BLaER1 treated with 17β-estradiol and CSF1 and Interleukin-3, amounts not matched to agents 10 nM and 100 nM (cell line): ENCODE measurements around the gene ARHGEF17.

Experiments
- H3K27ac ChIP-seq, 11 experiments: shearing (Covaris generic); formaldehyde crosslinking; 2 replicates each; pipeline ENCODE4 v1.8.1; 2022
- H3K27me3 ChIP-seq, 11 experiments: shearing (Covaris generic); formaldehyde crosslinking; 2 replicates each; pipeline ENCODE4 v1.8.1; 2022
- H3K36me3 ChIP-seq, 11 experiments: shearing (Covaris generic); formaldehyde crosslinking; 2 replicates each; pipeline ENCODE4 v1.8.1; 2022
- H3K4me1 ChIP-seq, 10 experiments: shearing (Covaris generic); formaldehyde crosslinking; 2 replicates each; pipeline ENCODE4 v1.8.1; 2022
- H3K4me2 ChIP-seq, 11 experiments: shearing (Covaris generic); formaldehyde crosslinking; 2 replicates each; pipeline ENCODE4 v1.8.1; 2022
- H3K4me3 ChIP-seq, 10 experiments: shearing (Covaris generic); formaldehyde crosslinking; 2 replicates each; pipeline ENCODE4 v1.8.1; 2022
- H3K9ac ChIP-seq, 11 experiments: shearing (Covaris generic); formaldehyde crosslinking; 2 replicates each; pipeline ENCODE4 v1.8.1; 2022
- H3K9me3 ChIP-seq, 11 experiments: shearing (Covaris generic); formaldehyde crosslinking; replicated peaks in 1 of 11; 2 replicates each; pipeline ENCODE4 v1.8.1; 2022
- H4K20me1 ChIP-seq, 11 experiments: shearing (Covaris generic); formaldehyde crosslinking; 2 replicates each; pipeline ENCODE4 v1.8.1; 2022
- Cebpa-rat ChIP-seq, 11 experiments: shearing (Covaris generic); IDR thresholded peaks; 2 replicates each; pipeline ENCODE4 v1.8.1; 2022

Gene ARHGEF17

DNA sequence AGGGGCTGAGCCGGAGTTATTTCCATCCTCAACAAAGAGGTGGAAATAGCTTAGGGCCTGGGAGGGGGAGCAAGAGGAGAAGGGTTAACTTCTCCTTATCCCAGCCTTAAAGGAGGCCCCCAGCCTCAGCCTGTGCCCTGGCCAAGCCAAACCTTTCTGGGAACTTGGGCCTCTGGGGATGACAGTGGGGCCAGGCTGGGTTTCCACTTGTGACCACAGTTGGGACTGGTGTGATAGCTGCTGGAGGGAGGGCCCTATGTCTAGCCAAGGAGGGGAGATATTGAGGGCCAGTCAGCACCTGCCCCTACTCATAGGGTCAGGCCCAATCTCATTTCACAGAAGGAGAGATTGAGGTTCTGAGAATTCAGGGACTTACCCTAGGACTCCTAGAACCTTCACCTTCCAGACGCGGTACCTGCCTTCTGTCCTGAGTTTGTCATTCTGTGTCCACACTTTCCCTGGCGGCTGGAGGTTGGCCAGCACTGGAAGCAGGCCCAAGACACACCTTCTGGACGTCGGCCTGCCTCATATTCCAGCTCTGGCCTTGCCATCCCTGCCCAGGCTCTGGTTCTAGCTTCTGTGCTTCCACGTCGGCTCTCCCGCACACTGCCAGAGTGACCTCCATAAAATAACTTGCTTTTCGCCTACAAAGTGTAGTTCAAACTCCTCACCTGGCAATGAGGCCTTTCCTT is 71.3 kb downstream of the ARHGEF17 start:
- peak overlapping the region; percentile 91 to 100 (median 99) for H3K4me3 ChIP-seq
- H3K27ac ChIP-seq, result peak overlapping the region; percentile 55 to 99 (median 95); a peak in 19 of 22 replicates
- no peak for TF ChIP-seq Cebpa-rat (IDR thresholded peaks at IDR 0.05)
- no peaks in the 10 kb centered on the region for H3K27me3 ChIP-seq
- peak overlapping the region; percentile 89 to 100 (median 96) for H3K4me2 ChIP-seq
- H3K9me3 ChIP-seq, result no peaks in the 10 kb centered on the region
- H4K20me1 ChIP-seq, result peaks cover 36 to 81% (median 73%) of the 10 kb centered on the region in 11 experiments; a peak in 21 of 22 replicates
- H3K36me3 ChIP-seq, result peaks cover 0 to 36% (median 6%) of the 10 kb centered on the region in 11 experiments; a peak in 10 of 22 replicates
- H3K4me1 ChIP-seq, result peaks cover 73 to 89% (median 87%) of the 10 kb centered on the region in 10 experiments
- H3K9ac ChIP-seq, result peak overlapping the region; percentile 94 to 99 (median 99)

DNA sequence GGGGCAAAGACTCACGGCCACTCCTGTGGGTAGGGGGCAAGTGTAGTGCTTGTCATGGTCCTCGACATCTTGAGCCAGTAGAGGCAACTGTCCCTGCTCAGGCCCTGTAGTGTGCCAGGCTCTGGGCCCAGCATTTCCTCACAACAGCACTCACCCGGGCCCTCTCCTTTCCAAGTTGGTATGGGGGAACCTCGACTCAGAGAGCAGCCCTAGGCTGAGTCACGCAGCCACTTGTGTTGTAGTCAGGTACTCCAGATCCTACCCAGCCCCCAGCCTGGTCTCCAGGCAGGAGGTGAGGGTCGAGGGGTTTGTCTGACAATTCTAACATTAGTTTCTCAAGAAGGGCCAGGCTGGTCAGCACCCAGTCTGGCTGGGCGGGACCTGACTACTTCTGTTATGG is 72.3 kb downstream of the ARHGEF17 start:
- peak overlapping the region; percentile 60 to 99 (median 99); a peak in 21 of 22 replicates for H3K9ac ChIP-seq
- TF ChIP-seq Cebpa-rat (IDR thresholded peaks at IDR 0.05), result no peak
- H3K27me3 ChIP-seq, result no peaks in the 10 kb centered on the region
- H3K4me1 ChIP-seq, result peaks cover 80 to 89% (median 88%) of the 10 kb centered on the region in 10 experiments
- H3K9me3 ChIP-seq, result no peaks in the 10 kb centered on the region
- peaks cover 0 to 36% (median 6%) of the 10 kb centered on the region in 11 experiments; a peak in 10 of 22 replicates for H3K36me3 ChIP-seq
- H3K27ac ChIP-seq, result peak overlapping the region; percentile 31 to 99 (median 92); a peak in 21 of 22 replicates
- H4K20me1 ChIP-seq, result peaks cover 36 to 90% (median 80%) of the 10 kb centered on the region in 11 experiments; a peak in 21 of 22 replicates
- H3K4me3 ChIP-seq, result peak overlapping the region in 5 of 10 experiments; percentile 93 to 100 (median 99); a peak in 8 of 20 replicates
- peak overlapping the region; percentile 89 to 100 (median 96) for H3K4me2 ChIP-seq

DNA sequence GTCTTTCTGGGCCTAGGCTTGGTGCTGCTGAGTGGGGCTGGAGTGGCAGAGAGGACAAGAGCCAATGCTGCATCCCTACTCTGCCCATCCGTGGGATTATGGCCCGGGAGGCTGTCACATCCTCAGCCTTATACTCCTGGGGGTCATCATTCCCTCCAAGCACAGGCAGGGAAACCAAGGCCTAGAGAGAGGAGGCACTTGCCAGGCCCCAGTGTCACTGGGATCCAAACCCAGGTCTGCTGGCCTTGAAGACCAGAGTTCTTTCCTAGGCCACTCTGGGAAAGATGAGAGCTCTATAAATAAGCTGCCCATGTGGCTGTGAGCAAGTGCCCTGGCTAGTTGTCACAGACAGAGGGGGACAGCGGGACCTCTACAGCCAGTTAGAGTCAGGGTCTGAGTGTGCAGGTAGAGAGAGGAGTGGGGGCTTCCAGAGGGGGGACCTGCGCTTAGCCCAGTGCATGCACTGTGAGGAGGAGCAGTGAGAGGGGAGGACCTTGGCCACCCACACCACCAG is 72.9 kb downstream of the ARHGEF17 start:
- H3K27me3 ChIP-seq, result no peaks in the 10 kb centered on the region
- no peak for TF ChIP-seq Cebpa-rat (IDR thresholded peaks at IDR 0.05)
- peak overlapping the region; percentile 48 to 99 (median 92); a peak in 21 of 22 replicates for H3K27ac ChIP-seq
- H3K4me1 ChIP-seq, result peaks cover 80 to 89% (median 88%) of the 10 kb centered on the region in 10 experiments
- peak overlapping the region; percentile 60 to 99 (median 99); a peak in 21 of 22 replicates for H3K9ac ChIP-seq
- H3K4me2 ChIP-seq, result peak overlapping the region; percentile 89 to 100 (median 96)
- no peaks in the 10 kb centered on the region for H3K9me3 ChIP-seq
- peaks cover 36 to 96% (median 80%) of the 10 kb centered on the region in 11 experiments; a peak in 21 of 22 replicates for H4K20me1 ChIP-seq
- peak overlapping the region in 4 of 10 experiments; percentile 14 to 100 (median 96); a peak in 4 of 20 replicates for H3K4me3 ChIP-seq
- peaks cover 0 to 36% (median 6%) of the 10 kb centered on the region in 11 experiments; a peak in 10 of 22 replicates for H3K36me3 ChIP-seq

- Histone ChIP-seq H3K9me3 (no peaks in the 10 kb centered on the region), H3K4me2 (peak overlapping the region; percentile 89 to 100 (median 96)), H3K27ac (peak overlapping the region; percentile 48 to 99 (median 91)), H3K4me3 (peak overlapping the region in 1 of 10 experiments; percentile 100; a peak in 4 of 20 replicates), H4K20me1 (peaks cover 36 to 100% (median 84%) of the 10 kb centered on the region in 11 experiments; a peak in 21 of 22 replicates), H3K27me3 (no peaks in the 10 kb centered on the region), H3K36me3 (peaks cover 0 to 36% (median 6%) of the 10 kb centered on the region in 11 experiments; a peak in 10 of 22 replicates), H3K9ac (peak overlapping the region; percentile 60 to 99 (median 99); a peak in 20 of 22 replicates), H3K4me1 (peaks cover 86 to 94% (median 94%) of the 10 kb centered on the region in 10 experiments)
- TF ChIP-seq Cebpa-rat (IDR thresholded peaks at IDR 0.05), result 0 out of 22 replicates have a peak, but pooled peaks of 1 of the 11 experiments have one; percentile 16
Observed at GRCh38 chr11:73381589-73381988, 73.5 kb downstream of the ARHGEF17 start.

GRCh38 chr11:73382183-73382582 is 74.1 kb downstream of the ARHGEF17 start:
- Histone ChIP-seq H3K4me1 (peaks cover 92 to 100% (median 99%) of the 10 kb centered on the region in 10 experiments), H3K9ac (peak overlapping the region; percentile 60 to 99 (median 99); a peak in 21 of 22 replicates)

GRCh38 chr11:73382747-73383146 is 74.7 kb downstream of the ARHGEF17 start:
- Histone ChIP-seq H3K36me3 (peaks cover 0 to 36% (median 6%) of the 10 kb centered on the region in 11 experiments; a peak in 10 of 22 replicates), H3K27me3 (no peaks in the 10 kb centered on the region), H3K9me3 (no peaks in the 10 kb centered on the region), H3K4me2 (peak overlapping the region; percentile 89 to 100 (median 96)), H4K20me1 (peaks cover 36 to 100% (median 79%) of the 10 kb centered on the region in 11 experiments; a peak in 21 of 22 replicates), H3K9ac (peak overlapping the region; percentile 60 to 99 (median 99)), H3K4me3 (peak overlapping the region; percentile 1 to 100 (median 16); a peak in 8 of 20 replicates), H3K27ac (peak overlapping the region; percentile 48 to 99 (median 91)), H3K4me1 (peaks cover 97 to 100% (median 100%) of the 10 kb centered on the region in 10 experiments)
- TF ChIP-seq Cebpa-rat (IDR thresholded peaks at IDR 0.05), result no peak

More at GRCh38 chr11:73382183-73382582, 74.1 kb downstream of the ARHGEF17 start:
- no peak for TF ChIP-seq Cebpa-rat (IDR thresholded peaks at IDR 0.05)
- Histone ChIP-seq H3K27me3 (no peaks in the 10 kb centered on the region), H3K36me3 (peaks cover 0 to 36% (median 6%) of the 10 kb centered on the region in 11 experiments; a peak in 10 of 22 replicates), H4K20me1 (peaks cover 36 to 100% (median 80%) of the 10 kb centered on the region in 11 experiments; a peak in 21 of 22 replicates), H3K9me3 (no peaks in the 10 kb centered on the region), H3K27ac (peak overlapping the region; percentile 48 to 99 (median 91)), H3K4me2 (peak overlapping the region; percentile 89 to 100 (median 96)), H3K4me3 (peak overlapping the region in 5 of 10 experiments; percentile 1 to 100 (median 34); a peak in 7 of 20 replicates)

GRCh38 chr11:73383249-73384124 is 75.4 kb downstream of the ARHGEF17 start:
- no peaks in the 10 kb centered on the region for H3K9me3 ChIP-seq
- H3K36me3 ChIP-seq, result peaks cover 0 to 42% (median 6%) of the 10 kb centered on the region in 11 experiments; a peak in 10 of 22 replicates
- H3K4me3 ChIP-seq, result peak overlapping the region; percentile 1 to 100 (median 16); a peak in 10 of 20 replicates
- H3K9ac ChIP-seq, result peak overlapping the region; percentile 60 to 99 (median 99)
- peak overlapping the region; percentile 79 to 99 (median 91) for H3K27ac ChIP-seq
- no peaks in the 10 kb centered on the region for H3K27me3 ChIP-seq
- peaks cover 33 to 100% (median 79%) of the 10 kb centered on the region in 11 experiments; a peak in 21 of 22 replicates for H4K20me1 ChIP-seq
- no peak for TF ChIP-seq Cebpa-rat (IDR thresholded peaks at IDR 0.05)
- H3K4me2 ChIP-seq, result peak overlapping the region; percentile 89 to 100 (median 96)
- peaks cover 98 to 100% (median 100%) of the 10 kb centered on the region in 10 experiments for H3K4me1 ChIP-seq
